ENCODE data around the gene IL16.

DNA sequence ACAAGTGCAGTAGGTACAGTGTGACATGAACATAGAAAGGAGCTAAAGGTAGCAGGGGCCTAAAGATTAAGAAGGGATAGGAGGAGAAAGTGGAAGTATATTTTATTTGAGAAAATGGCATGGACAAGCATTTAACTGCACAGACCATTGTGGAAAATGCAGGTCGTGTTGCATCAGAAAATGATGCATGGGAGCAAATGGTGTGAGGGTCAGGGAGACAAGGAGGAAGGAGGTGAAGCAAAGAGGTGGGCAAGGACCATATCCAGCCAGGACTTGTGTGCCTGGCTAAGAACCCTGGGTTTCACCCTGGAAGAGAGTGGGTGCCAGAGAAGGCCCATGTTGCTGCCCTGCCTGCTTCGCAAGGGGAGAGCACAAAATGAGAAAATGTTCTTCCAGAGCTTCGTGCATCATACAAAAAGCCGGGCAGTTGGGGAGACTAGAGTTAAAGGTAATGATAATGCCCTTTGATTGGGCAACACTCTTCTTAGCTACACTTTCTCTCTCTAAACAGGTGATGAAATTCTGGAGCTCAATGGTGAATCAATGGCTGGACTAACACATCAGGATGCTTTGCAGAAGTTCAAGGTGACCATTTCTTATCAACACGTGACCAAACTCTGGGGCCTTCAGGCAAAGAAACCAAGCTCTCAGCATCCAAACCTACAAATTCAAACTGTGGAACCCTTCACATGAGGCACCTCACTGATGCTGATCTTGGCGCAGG is 81.8 kb downstream of the IL16 start:
- no peak for TF ChIP-seq POLR2A (IDR thresholded peaks at IDR 0.05; ENCODE audit: low read depth, low read length)
- no peak for TF ChIP-seq POLR2AphosphoS5 (IDR thresholded peaks at IDR 0.05; ENCODE audit: low read depth, low read length)
- TF ChIP-seq TAF1 (IDR thresholded peaks at IDR 0.05; ENCODE audit: low read depth, low read length): no peak
- TF ChIP-seq SPI1 (IDR thresholded peaks at IDR 0.05; ENCODE audit: low read depth, low read length): no peak
- no peak for TF ChIP-seq PAX5 (IDR thresholded peaks at IDR 0.05; ENCODE audit: insufficient read depth, low read length, severe bottlenecking)
